Renal pelvis (tissue), 4 donors: ENCODE results near the gene AATK. TPM values are rescaled to one million over a fixed set of nuclear protein-coding genes. Genes with fewer than 3 reads are reported as not detected.

ENCODE experiments used
- DNase-seq: peaks from one replicate; pipeline ENCODE4 v3.0.0-alpha.2; 2013
- polyA plus RNA-seq, 3 donors: library from polyadenylated mRNA; unstranded; fragments of 120-200 nt; gene quantifications; one replicate each; pipeline ENCODE4 v1.2.1, GENCODE V29; 2013; ENCODE audit not compliant: insufficient read length in 3 of 3

The AATK gene
- polyA plus RNA-seq, 3 donors = 5.2 to 6.0 (median 5.8) TPM

DNA sequence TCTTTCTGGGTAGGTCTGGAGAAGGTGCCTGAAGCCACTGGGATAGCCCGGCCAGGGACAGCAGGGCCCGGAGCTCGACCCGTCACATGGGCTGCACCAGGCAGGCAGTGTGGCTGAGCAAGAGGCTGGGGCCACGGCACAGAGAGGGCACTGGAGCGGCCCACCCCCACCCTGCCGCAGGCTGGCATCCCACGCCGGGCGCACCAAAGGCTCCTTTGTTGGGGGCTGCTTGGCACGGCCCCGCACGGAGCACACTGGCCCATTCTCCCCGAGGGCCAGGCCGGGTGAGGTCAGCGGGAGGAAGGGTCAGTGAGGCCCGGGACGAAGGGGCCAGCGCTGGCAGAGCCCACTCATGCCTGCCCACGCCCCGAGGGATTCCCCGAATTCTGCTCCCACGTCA is 37.2 kb downstream of the AATK start:
- DNase-seq = no peak

DNA sequence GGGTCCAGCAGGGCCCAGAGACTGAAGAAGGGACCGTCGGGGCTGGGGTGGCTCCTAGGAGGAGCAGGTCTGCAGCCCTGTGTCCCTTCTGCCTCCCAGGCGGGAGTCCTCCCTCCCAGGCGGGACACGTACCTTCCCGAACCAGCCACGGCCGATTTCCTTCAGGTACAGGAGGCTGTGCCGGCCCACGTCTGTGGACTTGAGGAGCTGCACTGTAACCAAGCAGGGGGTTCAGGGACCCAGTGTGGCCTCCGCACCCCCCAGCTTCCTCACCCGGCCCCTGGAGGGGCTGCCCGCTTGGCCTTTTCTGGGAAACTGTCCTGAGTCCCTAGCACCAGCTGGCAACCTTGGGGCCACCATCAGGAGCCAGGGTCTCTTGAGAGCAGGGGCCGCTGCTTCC is 37.7 kb downstream of the AATK start:
- no peak for DNase-seq

DNA sequence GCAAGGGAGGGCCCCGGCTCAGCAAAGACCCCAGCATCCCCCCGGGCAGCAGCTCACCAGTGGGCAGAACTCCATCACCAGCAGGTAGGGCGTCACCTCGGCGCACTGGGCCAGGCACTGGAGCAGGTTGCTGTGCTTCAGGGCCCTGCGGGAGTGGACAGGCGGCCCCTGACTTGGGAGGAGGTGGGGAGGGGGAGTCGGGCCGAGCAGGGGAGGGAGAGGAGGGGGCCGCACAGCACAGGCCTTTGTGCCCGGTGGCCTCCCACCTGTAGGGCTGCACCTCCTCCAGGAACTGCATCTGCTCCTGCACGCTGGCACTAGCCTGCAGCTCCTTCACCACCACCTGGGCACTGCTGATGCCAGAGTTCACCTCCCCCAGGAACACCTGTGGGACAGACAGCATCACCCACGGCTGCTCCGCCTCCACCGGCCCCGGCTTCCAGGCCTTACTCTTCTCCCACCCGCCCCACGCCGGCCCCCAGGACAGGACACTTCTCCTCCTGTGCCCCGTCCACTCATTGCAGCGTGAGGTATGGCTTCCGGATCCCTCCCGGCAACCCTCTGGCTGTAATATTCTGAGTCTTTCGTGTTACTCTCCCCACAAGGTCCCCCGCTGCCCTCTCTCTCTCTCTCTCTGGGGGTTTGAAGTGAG is 38.4 kb downstream of the AATK start:
- no peak for DNase-seq

DNA sequence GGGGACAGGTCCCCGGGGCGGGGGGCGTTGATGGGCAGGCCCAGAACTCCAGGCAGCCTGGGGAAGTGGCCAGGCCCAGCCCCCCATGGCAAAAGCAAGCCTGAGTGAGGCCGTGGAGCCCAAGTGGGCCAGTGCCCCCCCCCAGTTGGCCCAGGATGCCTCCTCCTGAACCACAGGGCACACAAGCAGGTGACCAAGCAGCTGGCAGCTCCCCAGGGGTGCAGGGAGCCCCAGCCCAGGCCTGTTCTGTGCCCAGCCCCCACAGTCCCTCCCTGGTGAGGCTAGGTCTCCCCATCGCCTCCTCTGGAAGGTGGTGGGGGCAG is 38.9 kb downstream of the AATK start:
- no peak for DNase-seq

DNA sequence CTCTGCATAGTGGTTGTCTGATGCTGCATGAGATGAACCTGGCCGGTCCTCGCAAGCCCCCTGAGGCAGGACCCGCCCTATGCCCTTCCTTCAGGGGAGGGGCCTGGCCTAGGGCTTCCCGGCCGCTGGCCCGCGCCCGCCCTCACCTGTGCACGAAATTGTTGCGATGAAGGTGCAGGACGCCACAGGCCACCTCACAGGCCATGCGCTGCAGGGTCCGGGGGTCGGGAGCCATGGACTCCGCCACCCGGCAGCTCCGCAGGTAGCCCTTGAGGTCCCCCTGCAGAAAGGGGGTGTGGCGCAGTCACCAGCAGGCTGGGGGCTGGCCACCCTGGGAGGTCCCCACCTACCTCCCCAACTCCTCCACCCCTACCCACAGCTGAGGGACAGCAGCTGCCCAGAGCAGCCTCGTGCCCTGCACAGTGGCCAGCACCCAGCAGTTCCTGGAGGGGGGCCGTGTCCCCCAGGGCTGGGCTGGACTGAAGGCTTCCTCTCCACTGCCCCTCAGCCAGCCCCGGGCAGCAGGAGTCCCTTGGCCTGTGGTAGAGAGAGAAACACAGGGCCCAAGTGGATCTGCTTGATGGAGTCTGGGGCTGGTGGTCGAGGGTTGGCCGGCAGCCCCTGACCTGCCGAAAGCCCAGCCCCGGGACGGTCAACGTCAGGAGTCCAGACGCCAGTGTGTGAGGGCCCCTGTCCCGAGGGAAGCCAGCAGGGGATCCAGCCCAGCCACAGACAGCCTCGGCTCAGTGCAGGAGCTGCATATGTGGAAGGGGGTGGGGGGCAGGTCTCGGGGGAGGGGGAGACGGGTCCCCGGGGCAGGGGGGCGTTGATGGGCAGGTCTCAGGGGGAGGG is 39.5 kb downstream of the AATK start:
- no peak for DNase-seq

DNA sequence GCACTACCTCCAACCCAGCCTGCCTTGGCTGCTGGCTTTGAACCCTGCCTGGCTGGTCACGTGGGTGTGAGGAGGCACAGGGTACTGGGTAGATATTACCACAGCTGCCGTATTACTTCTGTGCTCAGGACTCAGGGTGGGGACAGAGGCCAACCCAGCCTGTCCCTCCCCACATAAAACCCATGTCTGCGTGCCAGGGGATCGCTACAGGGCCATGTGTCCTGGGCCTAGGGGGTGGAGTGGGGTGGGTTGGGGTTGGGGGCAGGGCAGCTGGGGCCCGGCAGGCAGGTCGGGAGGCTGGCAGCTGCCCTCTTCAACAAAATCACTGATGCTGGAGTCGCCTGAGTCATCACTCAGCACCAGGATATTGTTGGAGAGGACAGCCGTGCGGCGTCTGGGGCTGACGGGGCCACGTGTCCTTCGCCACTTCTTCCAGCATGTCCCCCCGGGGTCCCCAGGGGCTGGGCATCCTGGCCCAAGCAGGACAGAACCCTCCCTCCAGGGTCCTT is 40.4 kb downstream of the AATK start:
- no peak for DNase-seq

GRCh38 chr17:81124377-81124776 is 41.6 kb downstream of the AATK start:
- DNase-seq = no peak

DNA sequence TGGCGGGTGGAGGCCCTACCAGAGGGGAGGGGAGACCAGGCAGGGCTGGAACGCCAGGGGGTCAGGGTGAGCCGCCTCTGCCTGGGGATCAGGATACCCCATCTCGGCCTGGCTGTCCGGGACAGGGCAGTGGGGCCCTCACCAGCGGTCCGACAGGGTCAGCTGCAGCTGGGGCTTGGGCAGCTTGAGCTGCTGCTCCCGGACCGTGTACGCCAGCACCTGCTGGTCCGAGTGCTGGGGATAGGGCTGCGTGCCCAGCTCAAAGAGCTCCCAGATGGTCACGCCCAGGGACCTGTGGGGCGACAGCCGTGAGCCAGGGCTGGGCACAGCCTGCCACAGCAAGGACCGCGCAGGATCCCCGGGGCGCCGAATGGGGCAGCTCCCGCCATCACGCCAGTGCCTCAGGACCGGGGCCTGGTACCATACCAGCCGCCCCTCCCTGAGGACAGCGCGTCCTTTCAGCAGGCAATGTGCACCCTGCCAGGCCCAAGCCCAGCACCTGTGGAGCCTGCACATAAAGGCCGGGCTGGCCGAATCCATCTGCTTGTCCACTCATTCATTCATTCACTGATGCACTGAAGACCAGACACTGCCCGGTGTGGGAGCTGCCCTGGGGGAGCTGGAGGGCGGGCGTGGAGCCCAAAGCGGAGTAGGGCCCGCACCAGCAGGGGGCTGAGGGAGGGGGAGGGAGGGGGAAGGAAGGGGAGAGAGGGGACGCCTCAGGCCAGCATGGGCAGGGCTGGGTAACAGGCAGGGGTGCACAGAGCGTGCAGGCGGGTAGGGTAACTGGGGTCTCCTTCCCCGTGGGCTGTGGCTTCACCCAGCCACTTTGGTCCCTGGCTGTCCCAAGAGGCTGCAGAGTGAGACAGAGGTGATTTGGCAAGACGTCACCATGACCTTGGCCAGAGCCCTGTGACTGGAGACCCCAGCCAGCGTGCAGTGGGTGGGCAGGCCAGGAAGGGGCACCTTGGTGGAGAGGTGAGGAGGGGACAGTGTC is 42.7 kb downstream of the AATK start:
- no peak for DNase-seq

GRCh38 chr17:81121841-81122733 is 43.9 kb downstream of the AATK start:
- no peak for DNase-seq

DNA sequence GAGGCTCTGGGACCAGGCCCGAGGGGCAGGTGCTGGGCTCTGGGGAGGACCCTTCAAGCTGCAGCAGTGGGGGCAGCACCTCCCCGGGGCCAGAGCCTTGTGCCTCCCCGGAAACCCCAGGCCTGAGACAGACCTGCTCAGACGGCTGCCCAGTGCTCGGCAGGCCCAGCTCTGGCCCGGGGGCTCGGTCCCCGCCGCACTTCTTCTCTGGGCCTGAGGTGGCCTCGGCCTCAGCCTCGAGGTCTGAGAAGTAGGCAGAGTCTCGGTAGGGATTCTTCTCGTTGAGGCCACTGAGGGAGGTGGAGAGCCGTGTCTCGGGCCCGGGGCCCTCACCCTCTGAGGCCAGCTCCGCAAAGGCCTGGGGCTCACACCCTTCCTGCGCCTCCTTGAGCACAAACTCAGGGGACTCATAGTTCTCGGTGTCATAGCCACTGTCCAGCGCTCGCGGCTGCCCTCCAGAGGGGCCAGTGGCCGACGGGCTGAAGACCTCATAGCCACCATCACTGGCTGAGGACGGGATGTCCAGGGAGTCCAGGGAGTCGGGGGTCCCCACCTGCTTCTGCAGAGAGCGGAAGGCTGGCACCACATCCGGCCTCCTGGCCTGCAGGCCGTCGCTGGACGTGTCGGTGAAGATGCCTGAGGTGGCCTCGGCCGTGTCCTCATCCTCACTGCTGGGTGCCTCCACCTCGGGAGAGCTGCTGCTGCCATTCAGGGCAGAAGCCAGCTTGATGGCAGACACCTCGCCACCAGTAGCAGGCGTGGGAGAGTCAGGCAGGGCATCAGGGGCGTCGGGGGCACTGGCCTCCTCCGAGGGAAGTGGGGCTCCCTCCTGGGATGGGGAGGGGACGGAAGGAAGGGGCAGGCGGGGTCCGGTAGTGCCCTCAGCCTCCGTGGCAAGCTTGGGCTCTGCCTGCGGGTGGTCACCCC is 45.1 kb downstream of the AATK start:
- DNase-seq = no peak

GRCh38 chr17:81120149-81120484 is 45.9 kb downstream of the AATK start:
- no peak for DNase-seq

DNA sequence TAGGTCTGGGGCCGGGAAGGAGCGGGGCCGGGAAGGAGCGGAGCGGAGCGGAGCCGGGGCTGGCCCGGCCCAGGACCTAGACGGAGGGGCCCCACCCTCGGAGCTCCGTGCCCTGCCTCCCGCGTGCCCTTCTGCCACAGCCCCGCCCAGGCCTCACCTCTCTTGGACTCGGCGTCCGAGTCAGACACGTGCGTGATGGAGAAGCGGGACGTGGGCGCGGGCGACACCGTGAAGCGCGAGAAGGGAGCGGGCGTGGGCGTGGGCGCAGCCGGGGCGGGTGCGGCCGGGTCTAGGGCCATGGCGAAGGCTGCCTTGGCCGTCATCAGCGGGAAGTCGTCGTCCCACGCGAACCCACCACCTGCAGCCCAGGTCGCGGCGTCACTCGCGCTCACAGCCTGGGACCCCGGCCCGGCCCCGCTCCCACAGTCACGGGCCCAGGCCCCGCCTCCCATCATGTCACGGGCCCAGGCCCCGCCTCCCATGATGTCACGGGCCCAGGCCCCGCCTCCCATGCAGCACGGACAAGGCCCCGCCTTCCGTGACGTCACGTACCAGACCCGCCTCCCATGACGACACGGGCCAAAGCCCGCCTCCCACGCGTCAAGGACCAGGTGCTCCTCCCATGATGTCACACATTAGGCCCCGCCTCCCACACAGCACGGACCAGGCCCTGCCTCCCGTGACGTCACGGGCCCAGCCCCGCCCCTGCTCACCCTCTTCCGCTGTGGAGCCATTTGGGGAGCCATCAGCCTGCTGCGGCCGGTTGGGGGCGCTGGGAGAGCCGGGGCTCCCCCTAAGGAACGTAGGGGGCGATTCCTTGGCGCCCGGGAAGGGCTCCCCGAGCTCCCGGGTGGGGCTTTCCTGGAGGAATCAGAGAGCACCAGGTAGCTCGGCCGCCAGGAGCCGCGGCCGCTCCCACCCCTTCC is 46.5 kb downstream of the AATK start:
- DNase-seq = peak; percentile 80

DNA sequence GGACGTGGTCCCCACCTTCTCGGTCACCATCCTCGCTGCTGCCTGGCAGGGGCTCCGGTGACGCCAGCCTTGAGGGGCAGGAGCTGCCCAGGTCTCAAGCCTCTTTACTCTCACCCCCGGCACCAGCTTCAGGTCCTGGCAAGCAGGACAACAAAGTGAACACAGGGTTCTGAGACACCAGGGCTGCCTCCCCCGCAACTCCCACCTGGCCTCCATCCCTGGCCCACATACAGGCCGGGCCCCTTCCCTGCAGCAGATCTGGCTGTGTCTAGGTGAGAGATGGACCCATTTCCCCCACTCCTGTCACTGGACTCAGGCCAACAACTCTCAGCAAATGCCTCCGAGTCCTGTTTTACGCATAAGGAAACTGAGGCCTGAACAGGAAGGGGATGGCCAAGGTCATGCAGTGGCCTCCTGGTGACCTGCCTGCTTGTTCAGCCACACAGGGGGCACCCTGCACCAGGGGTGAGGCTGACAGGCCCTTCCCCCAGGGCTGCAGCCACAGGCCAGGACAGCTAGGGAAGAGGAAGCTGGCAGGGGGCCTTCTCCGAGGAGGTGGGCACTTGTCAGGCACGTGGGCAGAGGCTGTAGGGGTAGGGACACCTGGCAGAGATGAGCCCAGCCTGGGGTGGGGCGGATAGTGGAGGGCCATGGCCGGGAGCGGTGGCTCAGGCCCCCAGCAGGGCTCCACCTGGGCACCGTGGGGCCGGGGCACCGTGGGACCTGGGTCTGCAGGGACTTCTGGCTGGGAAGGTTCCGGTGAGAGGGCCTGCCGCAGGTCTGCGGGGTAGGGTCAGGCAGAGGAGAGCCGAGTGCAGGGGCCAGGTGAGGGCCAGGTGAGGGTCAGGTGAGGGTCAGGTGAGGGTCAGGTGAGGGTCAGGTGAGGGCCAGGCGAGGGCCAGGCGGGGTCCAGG is 47.5 kb downstream of the AATK start:
- DNase-seq = no peak

- no peak for DNase-seq
These were observed 48.3 kb downstream of the AATK start for GRCh38 chr17:81117672-81118198.

GRCh38 chr17:81116704-81117103 is 49.3 kb downstream of the AATK start:
- no peak for DNase-seq

- no peak for DNase-seq
These were observed 50.1 kb downstream of the AATK start for GRCh38 chr17:81115749-81116464.

DNA sequence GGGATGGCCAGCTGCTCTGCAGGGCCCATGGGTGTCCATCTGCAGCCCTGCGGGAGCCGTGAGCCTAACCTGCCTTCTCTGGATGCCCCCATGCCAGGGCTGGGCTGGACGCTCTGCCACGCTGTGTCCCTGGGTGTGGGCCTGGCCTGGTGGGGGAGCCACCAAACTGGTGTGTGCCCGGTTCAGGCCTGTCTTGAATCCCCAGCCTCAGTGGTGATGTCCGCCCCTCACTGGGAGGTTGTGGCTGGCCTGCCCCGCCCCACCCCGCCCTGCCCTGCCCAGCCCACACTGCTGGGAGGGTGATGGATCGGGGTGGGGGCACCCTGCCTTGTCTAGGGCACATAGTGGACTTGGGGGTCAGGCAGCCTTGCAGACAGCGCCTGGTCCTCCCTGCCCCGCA is 50.8 kb downstream of the AATK start:
- DNase-seq = no peak
